Measurements from ENCODE around the gene ADARB2.
"Not testable (repeated sequence)": the region's sequence is repeated elsewhere in the genome, so short reads cannot be mapped to it uniquely, and the experiment has no call there.

ADARB2 gene

DNA sequence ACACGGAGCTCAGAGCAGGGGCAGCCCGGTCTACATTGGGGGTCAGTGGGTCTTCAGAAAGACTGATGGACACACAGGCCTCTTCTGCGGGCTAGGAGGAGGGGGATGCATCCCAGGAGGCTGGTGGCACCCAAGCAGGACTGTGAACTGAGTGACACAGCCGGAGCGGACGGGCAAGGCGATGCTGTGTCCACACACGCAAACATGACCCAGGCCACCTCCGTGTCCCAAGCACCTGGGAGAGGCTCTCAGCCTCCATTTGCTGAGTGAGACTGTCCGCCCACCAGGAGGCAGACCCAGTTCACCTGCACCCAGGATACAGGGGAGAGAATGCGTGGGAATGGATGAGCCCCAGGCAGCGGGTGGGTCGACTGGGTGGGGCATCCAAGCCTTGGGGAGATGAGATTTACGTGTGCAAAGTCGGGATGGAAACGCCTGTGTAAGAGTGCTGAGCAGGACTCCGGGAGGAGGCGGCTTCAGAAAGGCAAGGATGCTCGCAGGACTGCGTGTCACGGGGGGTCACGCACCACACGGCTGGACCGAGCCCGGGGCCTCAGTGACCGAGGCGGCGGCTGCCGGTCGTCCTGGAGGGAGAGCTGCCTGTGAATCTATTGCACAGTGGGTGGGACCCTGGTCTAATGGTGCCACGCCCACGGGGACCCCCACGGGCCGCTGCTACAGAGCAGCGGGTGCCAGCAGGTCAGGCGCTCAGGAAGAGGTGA is 262.8 kb downstream of the ADARB2 start:
- TF ChIP-seq POLR2A (IDR thresholded peaks at IDR 0.05; ENCODE audit: low read depth, low read length): no peak
- FAIRE-seq (no peak), DNase-seq (ENCODE audit: insufficient read length, low spot score) (no peak)

DNA sequence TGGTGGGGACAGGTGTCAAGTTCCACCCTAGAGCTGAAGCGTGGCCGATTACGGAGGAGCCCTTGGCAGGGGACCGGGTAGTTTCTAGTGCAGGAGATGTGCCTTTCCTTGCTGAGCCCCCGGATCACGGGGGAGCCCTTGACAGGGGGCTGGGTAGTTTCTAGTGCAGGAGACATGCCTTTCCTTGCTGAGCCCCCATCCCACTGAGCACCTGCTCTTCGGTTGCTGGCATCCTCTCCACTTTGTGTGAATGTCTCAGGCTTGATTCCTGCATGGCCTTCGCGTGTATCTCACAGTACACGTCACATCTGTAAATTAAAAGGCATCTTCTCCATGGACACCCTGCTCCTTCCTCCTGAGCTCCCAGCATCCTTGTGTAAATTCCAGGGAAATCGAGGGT is 263.5 kb downstream of the ADARB2 start:
- FAIRE-seq (no peak), DNase-seq (ENCODE audit: insufficient read length, low spot score) (no peak)
- TF ChIP-seq POLR2A (IDR thresholded peaks at IDR 0.05; ENCODE audit: low read depth, low read length): no peak

DNA sequence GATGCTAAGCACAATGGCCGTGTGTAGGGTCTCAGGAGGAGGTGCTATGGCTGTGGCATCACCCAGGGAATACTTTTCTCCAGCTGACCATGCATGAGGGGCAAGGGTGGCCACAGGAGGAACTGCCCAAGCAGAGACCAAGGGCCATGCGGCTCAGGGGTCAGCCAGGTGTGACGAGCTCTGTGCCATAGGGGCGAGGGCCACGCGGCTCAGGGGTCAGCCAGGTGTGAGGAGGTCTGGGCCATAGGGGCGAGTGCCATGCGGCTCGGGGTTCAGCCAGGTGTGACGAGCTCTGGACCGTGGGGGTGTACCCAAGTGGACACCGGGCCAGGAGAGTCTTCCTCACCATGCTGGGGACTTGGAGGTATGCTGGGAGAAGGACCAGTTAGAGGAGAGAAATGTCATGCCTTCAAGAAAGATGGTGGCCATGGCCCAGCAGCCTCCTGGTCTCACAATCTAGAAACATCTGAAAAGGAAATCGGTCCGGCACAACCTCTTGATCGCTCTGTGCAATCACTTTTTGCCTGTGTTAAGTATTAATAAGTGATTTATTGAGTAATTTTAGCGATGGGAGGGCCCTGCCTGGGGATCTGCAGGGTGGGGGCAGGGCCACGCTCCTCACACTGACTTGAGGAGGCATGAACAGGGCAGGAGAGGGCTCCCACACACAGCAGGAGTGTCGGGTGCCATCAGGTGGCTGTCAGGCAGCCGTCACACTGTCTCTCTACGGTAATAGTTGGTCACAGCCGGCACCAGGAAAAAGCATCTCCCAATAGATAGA is 265.0 kb downstream of the ADARB2 start:
- FAIRE-seq: no peak
- TF ChIP-seq POLR2A (IDR thresholded peaks at IDR 0.05; ENCODE audit: low read depth, low read length): no peak
- DNase-seq (ENCODE audit: insufficient read length, low spot score): no peak

DNA sequence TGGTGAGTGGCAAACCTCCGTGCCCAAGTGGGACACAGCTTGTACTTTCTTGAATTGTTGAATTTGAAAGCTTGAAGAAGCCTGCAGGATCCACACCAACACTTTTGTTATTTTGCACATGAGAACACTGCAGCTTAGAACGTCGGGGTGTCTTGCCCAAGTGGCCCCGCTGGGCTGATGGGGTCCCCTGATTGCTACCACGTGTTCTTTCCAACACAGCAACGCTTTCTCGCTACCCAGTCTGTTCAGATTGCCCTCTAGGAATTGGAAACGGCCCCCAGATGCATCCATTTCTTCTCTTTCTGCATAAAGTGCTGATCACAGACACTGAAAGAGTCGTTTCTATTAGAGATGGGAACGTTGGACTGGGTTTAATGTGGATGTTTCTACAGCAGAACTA is 268.5 kb downstream of the ADARB2 start:
- DNase-seq (ENCODE audit: insufficient read length, low spot score) (no peak), FAIRE-seq (no peak)
- TF ChIP-seq POLR2A (IDR thresholded peaks at IDR 0.05; ENCODE audit: low read depth, low read length): no peak

DNA sequence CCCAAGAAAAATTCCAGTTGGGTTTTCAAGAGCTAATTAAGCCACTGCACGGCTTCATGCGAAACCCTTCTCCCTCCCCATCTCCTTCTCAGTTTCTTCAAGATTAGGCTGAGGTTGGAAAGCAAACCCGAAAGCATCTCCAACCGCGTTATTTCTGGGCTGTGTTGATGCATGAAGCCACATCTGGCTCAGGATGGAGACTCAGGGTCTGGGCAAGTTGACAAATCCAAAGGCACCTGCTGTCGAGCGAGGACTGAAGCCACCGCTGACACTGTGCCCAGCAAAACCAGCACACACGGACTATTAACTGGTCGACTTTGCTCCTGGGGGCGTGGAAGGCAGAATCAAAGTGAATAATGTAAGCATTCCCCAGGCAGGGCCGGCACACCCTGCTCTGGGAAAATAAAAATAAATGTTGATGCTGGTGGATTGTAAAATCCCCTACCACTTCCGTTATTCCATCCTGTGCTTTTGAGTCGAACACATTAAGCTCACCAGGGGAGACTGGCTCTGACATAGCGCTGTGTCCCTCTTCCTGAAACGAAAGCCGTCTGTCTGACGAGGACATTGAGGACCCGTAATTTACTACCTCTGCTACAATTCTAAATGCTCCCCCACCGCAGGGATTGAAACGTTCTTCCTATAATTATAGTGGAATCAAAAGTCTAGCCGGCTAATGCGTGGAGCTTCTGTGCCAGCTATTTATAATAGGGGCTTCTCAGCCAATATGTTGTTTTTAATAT is 269.8 kb downstream of the ADARB2 start:
- no peak for TF ChIP-seq POLR2A (IDR thresholded peaks at IDR 0.05; ENCODE audit: low read depth, low read length)
- FAIRE-seq: no peak

DNA sequence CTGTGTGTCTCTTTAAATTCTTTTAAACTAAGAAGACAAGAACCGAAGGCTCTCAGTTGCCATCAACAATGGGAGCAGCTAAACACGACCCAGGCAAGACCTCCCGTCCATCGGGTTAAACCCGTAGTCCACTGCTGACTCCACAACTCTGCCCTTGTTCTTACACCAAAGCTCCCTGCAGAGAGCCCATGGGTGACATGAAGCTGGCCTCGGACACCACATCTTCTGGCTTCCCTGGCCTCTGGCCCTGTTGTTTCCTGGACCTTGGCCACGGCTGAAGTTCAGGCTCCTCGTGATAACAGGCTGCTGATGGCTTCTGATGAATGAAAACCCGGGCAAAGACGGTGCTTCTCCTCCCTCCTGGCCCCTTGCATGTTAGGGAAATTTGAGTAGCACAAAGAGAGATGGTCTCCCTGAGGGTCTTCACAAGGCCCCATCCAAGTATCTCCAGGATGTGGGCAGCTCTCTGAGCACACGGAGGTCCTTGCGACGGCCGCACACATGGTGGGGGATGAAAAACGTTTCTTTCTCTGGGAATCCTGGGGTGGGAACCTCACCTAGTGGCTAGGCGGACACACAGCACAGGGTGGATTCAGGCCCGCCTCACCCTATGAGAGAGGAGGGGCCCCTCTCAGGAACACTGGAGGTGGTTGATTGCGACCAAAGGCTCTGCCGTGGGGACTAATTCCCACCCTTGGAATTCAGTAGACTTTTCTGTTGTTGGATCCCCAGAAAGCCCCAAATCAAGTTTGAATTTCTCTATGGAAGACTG is 271.1 kb downstream of the ADARB2 start:
- no peak for DNase-seq (ENCODE audit: insufficient read length, low spot score)
- no peak for FAIRE-seq
- no peak for TF ChIP-seq POLR2A (IDR thresholded peaks at IDR 0.05; ENCODE audit: low read depth, low read length)

More for the DNA sequence above, 269.8 kb downstream of the ADARB2 start:
- no peak for DNase-seq (ENCODE audit: insufficient read length, low spot score)

DNA sequence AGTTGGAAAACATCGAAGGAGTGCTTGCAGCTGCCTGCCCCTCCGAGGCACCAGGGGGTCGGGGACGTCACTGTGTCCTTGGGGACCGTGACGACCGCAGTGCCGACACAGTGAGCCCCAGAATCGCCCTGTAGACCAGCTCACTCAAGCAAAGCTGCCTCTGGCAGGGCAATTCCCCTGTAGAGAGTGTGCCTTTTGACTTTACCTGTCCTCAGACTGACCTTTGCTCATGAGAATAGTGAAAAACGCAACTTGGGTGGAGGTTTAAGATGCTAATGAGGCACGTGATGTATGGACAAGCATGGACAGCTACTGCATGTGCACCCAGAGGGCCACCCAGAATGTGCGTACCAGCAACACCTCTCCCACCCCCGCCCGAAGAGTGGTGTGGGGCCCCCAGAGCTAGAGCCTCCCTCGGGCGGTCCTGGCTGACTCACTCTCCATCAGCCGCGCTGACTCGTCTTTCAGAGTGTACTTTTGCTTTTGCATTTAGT is 271.9 kb downstream of the ADARB2 start:
- no peak for DNase-seq (ENCODE audit: insufficient read length, low spot score)
- FAIRE-seq: no peak
- TF ChIP-seq POLR2A (IDR thresholded peaks at IDR 0.05; ENCODE audit: low read depth, low read length): no peak

DNA sequence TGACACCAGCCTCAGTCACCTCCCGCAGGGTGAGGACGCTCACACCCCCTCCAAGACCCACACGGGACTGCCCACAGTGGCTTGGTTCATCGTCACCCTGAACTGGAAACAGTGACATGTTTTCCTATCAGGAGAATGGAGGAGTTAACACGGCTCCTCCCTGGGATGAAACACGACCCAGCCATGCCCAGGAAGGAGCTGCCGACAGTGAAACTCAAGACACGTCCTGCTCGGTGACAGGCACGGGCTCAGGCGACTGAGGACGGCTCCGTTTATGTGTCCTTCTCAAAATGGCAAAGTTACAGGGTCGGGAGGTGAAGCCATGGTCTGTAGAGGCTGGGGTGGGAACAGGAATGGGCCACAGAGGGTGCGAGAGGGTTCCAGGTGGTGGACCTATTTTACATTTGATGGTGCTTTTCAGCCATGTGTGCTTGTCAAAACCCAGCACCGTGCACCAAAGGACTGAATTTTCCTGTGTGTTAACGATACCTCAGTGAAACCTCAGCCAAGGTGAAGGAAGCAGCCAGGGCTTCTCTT is 272.4 kb downstream of the ADARB2 start:
- TF ChIP-seq POLR2A (IDR thresholded peaks at IDR 0.05; ENCODE audit: low read depth, low read length): no peak
- FAIRE-seq: no peak
- DNase-seq (ENCODE audit: insufficient read length, low spot score): no peak

DNA sequence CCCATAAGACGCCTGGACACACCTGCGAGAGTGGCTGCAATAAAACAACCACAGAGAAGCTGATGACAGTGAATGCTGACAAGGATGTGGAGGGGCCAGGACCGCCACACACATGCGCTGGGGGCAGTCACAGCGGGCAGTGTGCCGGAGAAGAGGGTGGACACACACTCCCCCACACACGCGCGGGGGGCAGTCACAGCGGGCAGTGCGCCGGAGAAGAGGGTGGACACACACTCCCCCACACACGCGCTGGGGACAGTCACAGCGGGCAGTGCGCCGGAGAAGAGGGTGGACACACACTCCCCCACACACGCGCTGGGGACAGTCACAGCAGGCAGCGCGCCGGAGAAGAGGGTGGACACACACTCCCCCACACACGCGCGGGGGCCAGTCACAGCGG is 273.4 kb downstream of the ADARB2 start:
- FAIRE-seq; DNase-seq (ENCODE audit: insufficient read length, low spot score): not testable (repeated sequence)

DNA sequence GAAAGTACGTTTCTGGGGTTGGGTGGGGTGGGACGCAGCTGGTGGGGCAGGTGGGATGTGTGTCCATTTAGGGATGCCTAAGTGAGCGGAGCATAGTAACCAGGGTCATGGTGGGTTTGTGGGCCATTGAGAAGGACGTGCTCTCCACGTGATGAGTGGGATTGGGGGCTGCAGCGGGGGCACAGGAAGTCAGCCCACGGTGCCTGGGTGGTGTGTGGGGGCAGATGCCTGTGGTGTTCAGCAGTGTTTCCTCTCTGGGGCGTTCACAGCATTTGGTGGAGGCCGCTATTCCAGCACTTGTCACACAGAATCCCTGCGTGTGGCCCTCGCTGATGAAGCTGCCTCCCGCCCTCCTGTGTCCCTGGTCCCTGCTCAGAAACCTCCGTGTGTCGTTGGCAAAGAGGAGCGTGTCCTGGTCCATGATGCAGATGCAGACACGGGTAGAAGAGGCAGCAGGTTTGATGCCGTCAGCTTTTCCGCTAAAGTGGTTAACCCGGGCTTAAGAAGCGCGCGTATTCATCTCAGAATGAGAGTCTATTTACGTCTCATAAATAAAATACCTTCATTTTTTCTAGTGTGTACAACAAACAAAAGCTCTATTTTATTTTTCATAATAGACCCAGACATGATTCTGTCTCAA is 274.2 kb downstream of the ADARB2 start:
- DNase-seq (ENCODE audit: insufficient read length, low spot score): no peak
- FAIRE-seq: no peak
- no peak for TF ChIP-seq POLR2A (IDR thresholded peaks at IDR 0.05; ENCODE audit: low read depth, low read length)

DNA sequence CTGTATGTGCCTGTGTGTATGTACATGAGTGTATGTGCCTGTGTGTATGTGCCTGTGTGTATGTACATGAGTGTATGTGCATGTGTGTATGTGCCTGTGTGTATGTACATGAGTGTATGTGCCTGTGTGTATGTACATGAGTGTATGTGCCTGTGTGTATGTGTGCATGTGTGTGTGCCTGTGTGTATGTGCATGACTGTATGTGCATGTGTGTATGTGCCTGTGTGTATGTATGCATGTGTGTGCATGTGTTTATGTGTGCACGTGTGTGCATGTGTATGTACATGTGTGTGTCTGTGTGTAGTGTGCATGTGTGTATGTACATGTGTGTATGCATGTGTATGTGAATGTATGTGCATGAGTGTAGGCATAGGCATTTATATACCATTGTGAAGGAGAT is 274.8 kb downstream of the ADARB2 start:
- FAIRE-seq: no peak
- DNase-seq (ENCODE audit: insufficient read length, low spot score): no peak
- no peak for TF ChIP-seq POLR2A (IDR thresholded peaks at IDR 0.05; ENCODE audit: low read depth, low read length)

DNA sequence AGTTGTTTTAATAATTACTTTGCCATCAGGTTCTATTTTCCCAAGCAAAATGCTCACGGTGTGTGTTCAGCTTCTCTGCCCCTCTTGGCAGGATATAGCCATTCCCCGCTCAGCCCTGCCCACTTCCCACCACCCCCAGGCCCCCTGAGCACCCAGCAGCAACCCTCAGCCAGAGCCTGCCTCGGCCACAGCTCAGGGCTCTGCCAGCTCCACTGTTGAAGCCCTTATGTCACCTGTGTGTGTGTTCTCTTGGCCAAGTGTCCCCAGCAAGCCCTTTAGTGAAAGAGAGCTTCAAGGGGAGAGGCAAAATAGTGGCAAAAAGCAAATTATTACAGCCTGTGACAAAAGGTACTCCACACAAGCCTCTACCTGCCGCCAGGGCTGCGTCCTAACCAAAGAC is 275.3 kb downstream of the ADARB2 start:
- no peak for FAIRE-seq
- TF ChIP-seq POLR2A (IDR thresholded peaks at IDR 0.05; ENCODE audit: low read depth, low read length): no peak
- DNase-seq (ENCODE audit: insufficient read length, low spot score): no peak

DNA sequence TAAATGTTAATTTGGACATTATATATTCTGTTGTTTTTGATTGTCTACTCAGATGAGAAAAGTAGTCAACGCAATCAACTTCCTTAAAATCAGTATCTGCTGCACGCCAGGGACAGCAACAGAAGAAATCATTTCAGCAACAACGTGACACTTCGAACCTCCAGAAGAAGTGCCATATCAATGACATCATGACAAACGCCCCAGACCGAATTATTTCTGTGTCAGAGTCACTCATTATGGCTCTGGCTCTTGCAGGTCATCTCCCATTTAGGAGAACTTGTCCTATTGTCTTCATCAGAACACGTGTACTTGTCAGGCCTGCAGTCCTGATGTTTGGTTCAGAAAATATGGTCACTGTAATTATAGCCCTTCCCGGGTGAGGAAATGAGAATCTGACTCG is 276.3 kb downstream of the ADARB2 start:
- FAIRE-seq: no peak
- no peak for DNase-seq (ENCODE audit: insufficient read length, low spot score)
- TF ChIP-seq POLR2A (IDR thresholded peaks at IDR 0.05; ENCODE audit: low read depth, low read length): no peak

DNA sequence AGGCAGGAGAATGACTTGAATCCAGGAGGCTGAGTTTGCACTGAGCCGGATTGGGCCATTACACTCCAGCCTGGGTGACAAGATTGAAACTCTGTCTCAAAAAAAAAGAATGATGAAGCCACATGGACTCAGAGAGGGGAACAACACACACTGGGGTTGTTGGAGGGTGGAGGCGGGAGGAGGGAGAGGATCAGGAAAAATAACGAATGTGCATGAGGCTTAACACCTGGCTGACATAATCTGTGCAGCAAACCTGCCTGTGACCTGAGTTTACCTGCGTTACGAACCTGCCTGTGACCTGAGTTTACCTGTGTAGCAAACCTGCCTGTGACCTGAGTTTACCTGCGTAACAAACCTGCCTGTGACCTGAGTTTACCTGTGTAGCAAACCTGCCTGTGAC is 277.7 kb downstream of the ADARB2 start:
- not testable (repeated sequence) for DNase-seq (ENCODE audit: insufficient read length, low spot score); FAIRE-seq
